Measurements from ENCODE around the gene BBS1. TPM values are rescaled to one million over a fixed set of nuclear protein-coding genes. Genes with fewer than 3 reads are reported as not detected.

BBS1 gene
- total RNA-seq, 1 donor from 2014 or later, result 18.8 TPM

GRCh38 chr11:66464916-66465315, 45.5 kb upstream of the BBS1 start:
- Histone ChIP-seq H3K36me3 (ENCODE audit: insufficient read depth, low read length) (no peaks in the 10 kb centered on the region), H3K27ac (ENCODE audit: low read depth, low read length) (no peak overlapping the region), H3K27me3 (ENCODE audit: insufficient read depth, low read length) (no peaks in the 10 kb centered on the region), H2AFZ (ENCODE audit: low read depth, low read length) (no peak overlapping the region), H3K4me1 (ENCODE audit: insufficient read depth, low read length) (peaks cover 10% of the 10 kb centered on the region), H3K9ac (ENCODE audit: low read length) (no peak overlapping the region), H3K9me3 (ENCODE audit: insufficient read depth, low read depth, low read length) (no peaks in the 10 kb centered on the region), H3K79me2 (ENCODE audit: insufficient read depth, low read length) (no peaks in the 10 kb centered on the region), H3K4me3 (ENCODE audit: insufficient read depth, low read depth, low read length) (no peak overlapping the region), H3K4me2 (ENCODE audit: low read length) (no peak overlapping the region), H4K20me1 (ENCODE audit: insufficient read depth, low read length) (peaks cover 10% of the 10 kb centered on the region)
- Mint-ChIP-seq H3K4me1 (ENCODE audit: low read depth, unreplicated experiment) (peaks cover 3% of the 10 kb centered on the region), H3K27ac (ENCODE audit: unreplicated experiment) (peak overlapping the region; percentile 34), H3K4me3 (ENCODE audit: unreplicated experiment) (no peak overlapping the region), H3K36me3 (ENCODE audit: low read depth, unreplicated experiment) (peaks cover 5% of the 10 kb centered on the region), H3K27me3 (ENCODE audit: low read depth, unreplicated experiment) (no peaks in the 10 kb centered on the region), H3K9me3 (ENCODE audit: unreplicated experiment) (no peaks in the 10 kb centered on the region)
- FAIRE-seq (no peak), DNase-seq (ENCODE audit: low read depth) (no peak)
- no peak for TF ChIP-seq CTCF (IDR thresholded peaks at IDR 0.05; ENCODE audit: insufficient read depth, low read depth, low read length)
- TF ChIP-seq EZH2 (IDR thresholded peaks at IDR 0.05; ENCODE audit: insufficient read depth, low read length), result no peak

GRCh38 chr11:66465373-66466224, 44.8 kb upstream of the BBS1 start:
- no peaks in the 10 kb centered on the region for H3K9me3 Mint-ChIP-seq (ENCODE audit: unreplicated experiment)
- H3K27me3 Mint-ChIP-seq (ENCODE audit: low read depth, unreplicated experiment), result no peaks in the 10 kb centered on the region
- peak overlapping the region; percentile 34 for H3K27ac Mint-ChIP-seq (ENCODE audit: unreplicated experiment)
- Histone ChIP-seq H3K27ac (ENCODE audit: low read depth, low read length) (no peak overlapping the region), H3K4me2 (ENCODE audit: low read length) (peak overlapping the region; percentile 98), H2AFZ (ENCODE audit: low read depth, low read length) (no peak overlapping the region), H3K79me2 (ENCODE audit: insufficient read depth, low read length) (no peaks in the 10 kb centered on the region), H3K27me3 (ENCODE audit: insufficient read depth, low read length) (no peaks in the 10 kb centered on the region), H4K20me1 (ENCODE audit: insufficient read depth, low read length) (peaks cover 10% of the 10 kb centered on the region), H3K36me3 (ENCODE audit: insufficient read depth, low read length) (no peaks in the 10 kb centered on the region), H3K4me1 (ENCODE audit: insufficient read depth, low read length) (peaks cover 10% of the 10 kb centered on the region), H3K9ac (ENCODE audit: low read length) (peak overlapping the region; percentile 79), H3K4me3 (ENCODE audit: insufficient read depth, low read depth, low read length) (peak overlapping the region; percentile 67), H3K9me3 (ENCODE audit: insufficient read depth, low read depth, low read length) (no peaks in the 10 kb centered on the region)
- FAIRE-seq (no peak), DNase-seq (ENCODE audit: low read depth) (no peak)
- peaks cover 3% of the 10 kb centered on the region for H3K4me1 Mint-ChIP-seq (ENCODE audit: low read depth, unreplicated experiment)
- TF ChIP-seq CTCF (IDR thresholded peaks at IDR 0.05; ENCODE audit: insufficient read depth, low read depth, low read length) (no peak), EZH2 (IDR thresholded peaks at IDR 0.05; ENCODE audit: insufficient read depth, low read length) (no peak)
- H3K4me3 Mint-ChIP-seq (ENCODE audit: unreplicated experiment), result peak overlapping the region; percentile 84
- peaks cover 5% of the 10 kb centered on the region for H3K36me3 Mint-ChIP-seq (ENCODE audit: low read depth, unreplicated experiment)

All from astrocyte (in vitro differentiated cells and primary cell).